HG02610 (cell line): ENCODE measurements around the gene PEAK3.

Experiments
- ATAC-seq: cut with Tn5 transposase; IDR thresholded peaks from one replicate; pipeline ENCODE4 v1.9.1; 2021; ENCODE audit warnings: mild to moderate bottlenecking, moderate library complexity; ENCODE audit not compliant: unreplicated experiment

Gene PEAK3

GRCh38 chr19:2227415-2228156 lies 54.4 kb downstream of the PEAK3 start:
- ATAC-seq: no peak

- ATAC-seq: no peak
Observed at GRCh38 chr19:2226840-2227360, 55.1 kb downstream of the PEAK3 start.

- ATAC-seq: no peak
Observed at GRCh38 chr19:2226051-2226839, 55.7 kb downstream of the PEAK3 start.

- no peak for ATAC-seq
Observed at GRCh38 chr19:2225415-2226050, 56.4 kb downstream of the PEAK3 start.

GRCh38 chr19:2224754-2225349 lies 57.1 kb downstream of the PEAK3 start:
- ATAC-seq: no peak
